Mucosa of descending colon (tissue), 3 donors: Measurements from ENCODE around the gene PIGO. TPM values are rescaled to one million over a fixed set of nuclear protein-coding genes. Genes with fewer than 3 reads are reported as not detected.

Source experiments
- ATAC-seq: fragments of 200-7000 bp; cut with Tn5 transposase; one replicate; pipeline ENCODE4 v1.9.1; 2020; ENCODE audit warnings: mild to moderate bottlenecking, moderate library complexity
- DNase-seq, 3 donors: peaks; one replicate each; pipeline ENCODE4 v3.0.0-alpha.2; 2020
- H3K36me3 ChIP-seq: fragments of 200-600 bp; one replicate; pipeline ENCODE4 v1.8.0; 2021; ENCODE audit warnings: low read depth, mild to moderate bottlenecking
- H3K4me1 ChIP-seq: fragments of 200-600 bp; one replicate; pipeline ENCODE4 v1.8.0; 2021; ENCODE audit warnings: low read depth, mild to moderate bottlenecking
- H3K4me3 ChIP-seq: fragments of 200-600 bp; one replicate; pipeline ENCODE4 v1.8.0; 2021; ENCODE audit warnings: mild to moderate bottlenecking
- H3K9me3 ChIP-seq: fragments of 200-600 bp; one replicate; pipeline ENCODE4 v1.8.0; 2021; ENCODE audit warnings: mild to moderate bottlenecking
- intact Hi-C, 2 donors: fragments of 100-400 bp; cut with DNase I in 1 of 2; cut with micrococcal nuclease in 1 of 2; formaldehyde crosslinking; loops; one replicate each; pipeline versions ENCODE4 v1.11.0 to v1.11.1; 2022; cut with DNase I, micrococcal nuclease
- total RNA-seq, 3 donors: library from RNA; stranded (reverse); fragmentation: NEBNext Ultra II Directional in 2 of 3; extraction: Animal tissue kit (Norgen Biotek cat#: 25700) in 2 of 3; gene quantifications; one replicate each; pipeline versions ENCODE4 v1.2.1 to v1.2.4, GENCODE V29; 2021 to 2023
- TF ChIP-seq, protein P1 (sequence below): fragments of 200-600 bp; IDR thresholded peaks from one replicate; pipeline ENCODE4 v1.8.0; 2022; ENCODE audit warnings: antibody characterized with exemption, mild to moderate bottlenecking
- donor health status: DM: no; HTN: no; CAD: no; lungs with moderate emphysema.
- donor health status: DM: no; HTN: no; CAD: no.
- donor health status: DM: no; HTN: yes; CAD: no.

The PIGO gene
- total RNA-seq, 3 donors from 2014 or later, result 22.3 to 35.8 (median 32.9) TPM

DNA sequence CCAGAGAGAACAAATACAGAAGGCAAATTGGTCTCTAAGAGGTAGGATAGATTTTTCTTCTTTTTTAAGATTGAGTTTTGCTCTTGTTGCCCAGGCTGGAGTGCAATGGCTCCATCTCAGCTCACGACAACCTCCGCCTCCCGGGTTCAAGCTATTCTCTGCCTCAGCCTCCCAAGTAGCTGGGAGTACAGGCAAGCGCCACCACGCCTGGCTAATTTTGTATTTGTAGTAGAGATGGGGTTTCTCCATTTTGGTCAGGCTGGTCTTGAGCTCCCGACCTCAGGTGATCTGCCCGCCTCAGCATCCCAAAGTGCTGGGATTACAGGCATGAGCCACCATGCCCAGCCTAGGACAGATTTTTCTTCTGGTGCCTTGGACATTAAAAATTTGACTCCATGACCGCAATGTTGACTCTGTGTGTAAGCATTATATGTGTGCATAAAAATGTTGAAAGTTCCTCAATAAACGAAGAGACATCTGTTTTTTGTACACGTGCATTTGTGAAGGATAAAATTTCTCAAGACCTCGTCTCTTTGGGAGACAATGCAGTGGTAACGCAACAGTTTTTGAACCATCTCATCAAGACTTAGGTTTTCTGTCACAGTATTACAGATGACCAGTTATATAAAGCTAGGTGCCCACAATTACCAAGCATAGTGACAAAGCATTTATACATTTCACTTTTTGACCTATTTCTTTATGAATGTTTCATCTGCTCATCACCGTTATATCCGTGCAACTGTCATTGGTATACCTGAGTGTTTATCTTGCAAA is 41.3 kb downstream of the PIGO start:
- no peak for ATAC-seq
- TF ChIP-seq, protein P1, sequence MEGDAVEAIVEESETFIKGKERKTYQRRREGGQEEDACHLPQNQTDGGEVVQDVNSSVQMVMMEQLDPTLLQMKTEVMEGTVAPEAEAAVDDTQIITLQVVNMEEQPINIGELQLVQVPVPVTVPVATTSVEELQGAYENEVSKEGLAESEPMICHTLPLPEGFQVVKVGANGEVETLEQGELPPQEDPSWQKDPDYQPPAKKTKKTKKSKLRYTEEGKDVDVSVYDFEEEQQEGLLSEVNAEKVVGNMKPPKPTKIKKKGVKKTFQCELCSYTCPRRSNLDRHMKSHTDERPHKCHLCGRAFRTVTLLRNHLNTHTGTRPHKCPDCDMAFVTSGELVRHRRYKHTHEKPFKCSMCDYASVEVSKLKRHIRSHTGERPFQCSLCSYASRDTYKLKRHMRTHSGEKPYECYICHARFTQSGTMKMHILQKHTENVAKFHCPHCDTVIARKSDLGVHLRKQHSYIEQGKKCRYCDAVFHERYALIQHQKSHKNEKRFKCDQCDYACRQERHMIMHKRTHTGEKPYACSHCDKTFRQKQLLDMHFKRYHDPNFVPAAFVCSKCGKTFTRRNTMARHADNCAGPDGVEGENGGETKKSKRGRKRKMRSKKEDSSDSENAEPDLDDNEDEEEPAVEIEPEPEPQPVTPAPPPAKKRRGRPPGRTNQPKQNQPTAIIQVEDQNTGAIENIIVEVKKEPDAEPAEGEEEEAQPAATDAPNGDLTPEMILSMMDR, result no peak
- intact Hi-C loops, result no loop called here

DNA sequence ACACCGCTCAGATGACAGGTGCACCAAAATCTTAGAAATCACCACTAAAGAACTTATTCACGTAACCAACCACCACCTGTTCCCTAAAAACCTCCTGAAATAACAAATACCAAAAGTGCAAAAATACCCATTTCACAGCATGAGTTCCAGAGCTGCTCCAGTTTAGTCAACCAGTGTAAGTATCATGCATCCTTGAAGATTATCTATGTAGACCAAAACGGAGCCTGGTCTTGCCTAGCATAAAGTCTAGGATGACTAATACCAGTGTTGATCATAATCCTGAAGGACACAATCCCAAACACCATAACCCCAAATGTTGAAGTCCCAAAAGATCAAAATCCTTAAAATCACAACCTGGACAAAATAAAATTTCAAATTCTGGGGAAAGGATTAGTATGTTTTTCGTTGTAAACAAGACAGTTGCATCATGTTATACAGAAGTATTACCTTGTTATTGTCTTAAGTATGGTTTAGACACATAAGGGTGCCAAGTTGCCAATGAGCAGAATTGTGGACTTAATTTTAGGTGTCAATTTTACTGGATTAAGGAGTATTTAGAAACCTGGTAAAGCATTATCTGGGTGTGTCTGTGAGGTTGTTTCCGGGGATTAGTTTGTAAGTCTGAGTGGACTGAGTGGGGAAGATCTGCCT is 42.1 kb downstream of the PIGO start:
- DNase-seq (no peak), ATAC-seq (no peak)
- no peaks in the 10 kb centered on the region for H3K4me1 ChIP-seq
- H3K4me3 ChIP-seq, result no peak overlapping the region
- peaks cover 25% of the 10 kb centered on the region for H3K36me3 ChIP-seq
- intact Hi-C loops, result no loop called here
- TF ChIP-seq, protein P1, result no peak
- no peaks in the 10 kb centered on the region for H3K9me3 ChIP-seq

More for the DNA sequence above, 41.3 kb downstream of the PIGO start:
- no peaks in the 10 kb centered on the region for H3K9me3 ChIP-seq
- H3K4me1 ChIP-seq, result no peaks in the 10 kb centered on the region
- H3K4me3 ChIP-seq, result no peak overlapping the region
- DNase-seq, result no peak
- H3K36me3 ChIP-seq, result peaks cover 28% of the 10 kb centered on the region

DNA sequence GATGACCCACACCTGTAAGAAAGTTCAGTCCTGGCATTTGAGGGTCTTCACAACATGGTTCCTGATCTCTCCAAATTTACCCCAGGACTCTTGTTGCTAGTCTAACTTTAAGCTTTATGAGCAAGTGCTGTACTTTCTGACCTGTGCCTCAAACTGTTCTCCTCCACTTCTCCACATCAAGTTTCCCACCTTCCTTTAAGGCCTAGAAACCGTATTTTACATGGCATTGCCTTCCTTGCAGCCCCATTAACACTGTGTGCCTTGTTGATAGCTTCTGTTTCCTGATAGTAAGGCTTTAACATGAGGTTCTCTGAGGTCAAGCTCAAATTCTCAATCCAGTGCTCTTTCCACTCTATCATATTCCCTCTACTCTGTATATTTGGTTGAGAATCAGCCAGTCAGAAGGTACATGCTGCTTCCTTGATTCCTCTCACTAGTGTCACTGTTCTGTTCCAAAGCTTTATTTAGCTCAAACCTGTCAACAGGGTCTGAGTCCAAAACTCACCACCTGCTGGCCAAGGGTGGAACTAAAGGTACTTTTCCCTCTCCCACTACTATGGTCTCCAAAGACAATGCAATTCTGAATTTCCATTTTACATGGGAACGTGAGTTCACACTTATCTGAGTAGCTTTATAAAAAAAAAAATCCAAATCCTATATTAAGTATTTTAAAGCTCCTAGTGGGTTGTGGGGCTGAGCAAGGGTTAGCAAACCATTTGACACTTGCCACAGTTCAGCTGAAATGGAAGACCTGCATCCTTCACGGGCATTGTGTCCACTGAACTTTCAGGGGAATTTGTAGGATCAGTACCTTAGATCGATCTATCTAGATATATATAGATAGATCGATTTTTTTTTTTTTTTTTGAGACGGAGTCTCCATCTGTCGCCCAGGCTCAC is 45.1 kb downstream of the PIGO start:
- intact Hi-C loops, result no loop called here
- DNase-seq (peak in 1 of 3 donors; percentile 66), ATAC-seq (peak; percentile 81)
- no peaks in the 10 kb centered on the region for H3K9me3 ChIP-seq
- no peak overlapping the region for H3K4me3 ChIP-seq
- TF ChIP-seq, protein P1, result no peak
- H3K4me1 ChIP-seq, result no peaks in the 10 kb centered on the region
- H3K36me3 ChIP-seq, result peaks cover 4% of the 10 kb centered on the region

- Histone ChIP-seq H3K9me3 (no peaks in the 10 kb centered on the region), H3K36me3 (peaks cover 4% of the 10 kb centered on the region)
- TF ChIP-seq, protein P1, result no peak
Measured at GRCh38 chr9:35048511-35048910, 47.9 kb downstream of the PIGO start.

DNA sequence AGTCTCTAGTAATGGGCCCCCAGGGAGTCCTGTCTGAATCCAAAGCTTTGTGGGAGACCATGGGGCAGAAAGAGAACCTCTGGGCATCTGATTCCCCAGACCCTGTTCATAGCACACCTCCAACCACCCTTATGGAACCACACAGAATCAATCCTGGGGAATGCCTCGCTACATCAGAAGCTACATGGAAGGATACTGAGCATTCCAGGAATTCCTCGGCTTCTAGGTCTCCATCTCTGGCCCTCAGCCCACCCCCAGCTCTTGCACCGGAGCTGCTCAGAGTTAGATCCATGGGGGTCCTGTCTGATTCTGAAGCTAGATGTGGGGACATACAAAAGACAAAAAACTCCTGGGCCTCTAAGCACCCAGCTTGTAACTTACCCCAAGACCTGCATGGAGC is 52.3 kb downstream of the PIGO start:
- Histone ChIP-seq H3K4me3 (no peak overlapping the region), H3K36me3 (no peaks in the 10 kb centered on the region), H3K4me1 (no peaks in the 10 kb centered on the region), H3K9me3 (no peaks in the 10 kb centered on the region)
- TF ChIP-seq, protein P1, result no peak
- intact Hi-C loops, result no loop called here
- ATAC-seq (no peak), DNase-seq (no peak)

More at GRCh38 chr9:35048511-35048910, 47.9 kb downstream of the PIGO start:
- H3K4me1 ChIP-seq, result no peaks in the 10 kb centered on the region
- ATAC-seq (no peak), DNase-seq (no peak)
- intact Hi-C loops, result no loop called here
- no peak overlapping the region for H3K4me3 ChIP-seq
